ENCODE data around the gene LSM14B.

Gene LSM14B

GRCh38 chr20:62178316-62179161 lies 56.3 kb downstream of the LSM14B start:
- no peaks in the 10 kb centered on the region for H3K9me3 Mint-ChIP-seq
- H3K27me3 Mint-ChIP-seq, result no peaks in the 10 kb centered on the region
- DNase-seq (ENCODE audit: low spot score in 2 of 2) (no peak), ATAC-seq (replicated peaks; ENCODE audit: extremely low read depth, poor library complexity, severe bottlenecking) (no peak)
- no peak overlapping the region for H3K27ac Mint-ChIP-seq (ENCODE audit: low read depth)
- H3K36me3 Mint-ChIP-seq (ENCODE audit: insufficient read depth), result peaks cover 18% of the 10 kb centered on the region
- H3K4me1 Mint-ChIP-seq, result peaks cover 9% of the 10 kb centered on the region
- H3K4me3 Mint-ChIP-seq, result no peak overlapping the region

- H3K36me3 Mint-ChIP-seq (ENCODE audit: insufficient read depth), result peaks cover 15% of the 10 kb centered on the region
- no peaks in the 10 kb centered on the region for H3K27me3 Mint-ChIP-seq
- H3K27ac Mint-ChIP-seq (ENCODE audit: low read depth), result no peak overlapping the region
- no peaks in the 10 kb centered on the region for H3K9me3 Mint-ChIP-seq
- ATAC-seq (replicated peaks; ENCODE audit: extremely low read depth, poor library complexity, severe bottlenecking) (no peak), DNase-seq (ENCODE audit: low spot score in 2 of 2) (no peak)
- no peak overlapping the region for H3K4me3 Mint-ChIP-seq
- H3K4me1 Mint-ChIP-seq, result peaks cover 11% of the 10 kb centered on the region
Measured at GRCh38 chr20:62179162-62179504, 56.9 kb downstream of the LSM14B start.

GRCh38 chr20:62181808-62182207 lies 59.5 kb downstream of the LSM14B start:
- Mint-ChIP-seq H3K27ac (ENCODE audit: low read depth) (peak overlapping the region; percentile 93), H3K4me3 (peak overlapping the region; percentile 91), H3K4me1 (peaks cover 29% of the 10 kb centered on the region), H3K27me3 (no peaks in the 10 kb centered on the region), H3K9me3 (no peaks in the 10 kb centered on the region), H3K36me3 (ENCODE audit: insufficient read depth) (peaks cover 18% of the 10 kb centered on the region)
- DNase-seq (ENCODE audit: low spot score in 2 of 2) (no peak), ATAC-seq (replicated peaks; ENCODE audit: extremely low read depth, poor library complexity, severe bottlenecking) (no peak)

GRCh38 chr20:62182469-62183425 lies 60.5 kb downstream of the LSM14B start, which contains the start of gene MTG2:
Gene MTG2, plus strand, starts transcription at chr20:62183028. Its CDS starts 10,393 bp downstream, at chr20:62193421.
- no peaks in the 10 kb centered on the region for H3K9me3 Mint-ChIP-seq
- no peaks in the 10 kb centered on the region for H3K27me3 Mint-ChIP-seq
- H3K4me3 Mint-ChIP-seq, result peak within 1 kb of the TSS; percentile 91
- peaks cover 22% of the 10 kb centered on the region for H3K36me3 Mint-ChIP-seq (ENCODE audit: insufficient read depth)
- H3K27ac Mint-ChIP-seq (ENCODE audit: low read depth), result peak within 1 kb of the TSS; percentile 93
- ATAC-seq (replicated peaks; ENCODE audit: extremely low read depth, poor library complexity, severe bottlenecking) (peak; percentile 95), DNase-seq (ENCODE audit: low spot score in 2 of 2) (peak; percentile 78 to 87)
- H3K4me1 Mint-ChIP-seq, result peaks cover 36% of the 10 kb centered on the region

- H3K36me3 Mint-ChIP-seq (ENCODE audit: insufficient read depth), result peaks cover 22% of the 10 kb centered on the region
- H3K27me3 Mint-ChIP-seq, result no peaks in the 10 kb centered on the region
- H3K27ac Mint-ChIP-seq (ENCODE audit: low read depth), result peak overlapping the region; percentile 93
- H3K4me1 Mint-ChIP-seq, result peaks cover 38% of the 10 kb centered on the region
- ATAC-seq (replicated peaks; ENCODE audit: extremely low read depth, poor library complexity, severe bottlenecking), result no peak
- H3K9me3 Mint-ChIP-seq, result no peaks in the 10 kb centered on the region
- no peak for DNase-seq (ENCODE audit: low spot score in 2 of 2)
- H3K4me3 Mint-ChIP-seq, result peak overlapping the region; percentile 91
Measured at GRCh38 chr20:62183426-62184142, 61.3 kb downstream of the LSM14B start.
